22Rv1 (cell line): Measurements from ENCODE around the gene TET2.

Experiments
- CTCF ChIP-seq: fragments of 450-650 bp; IDR thresholded peaks from 2 replicates; pipeline ENCODE4 v1.5.1; 2017; ENCODE audit warnings: mild to moderate bottlenecking
- ZFX ChIP-seq: fragments of 450-650 bp; IDR thresholded peaks from 2 replicates; pipeline ENCODE4 v1.6.1; 2017; ENCODE audit warnings: antibody characterized with exemption, borderline replicate concordance

- TF ChIP-seq CTCF (no peak), ZFX (no peak)
These were observed 37.7 kb upstream of the TET2 start for GRCh38 chr4:105108971-105109370.
